OCI-LY7 (cell line): ENCODE data around the gene TK1.

Source experiments
- CTCF ChIP-seq: fragments of 200-600 bp; sonication (generic); conservative IDR thresholded peaks from 2 replicates; pipeline ENCODE4 v1.5.1; 2014; ENCODE audit warnings: mild to moderate bottlenecking, antibody characterized with exemption, low read length, moderate library complexity, mixed read lengths
- EZH2phosphoT487 ChIP-seq: fragments of 200-600 bp; sonication (generic); IDR thresholded peaks from 2 replicates; pipeline ENCODE4 v1.6.1; 2018; ENCODE audit warnings: low read depth, borderline replicate concordance, mild to moderate bottlenecking, mixed run types, antibody characterized with exemption, low read length, moderate library complexity, mixed read lengths

- TF ChIP-seq CTCF = no peak
- TF ChIP-seq EZH2phosphoT487 = no peak
These were observed 27.8 kb upstream of the TK1 start for GRCh38 chr17:78214706-78215061.
